ENCODE results near the gene RTEL1. TPM values are rescaled to one million over a fixed set of nuclear protein-coding genes. Genes with fewer than 3 reads are reported as not detected.

RTEL1 gene
- polyA plus RNA-seq, 1 of the 3 experiments (the other 2 are of a cell fraction) = 9.9 TPM

DNA sequence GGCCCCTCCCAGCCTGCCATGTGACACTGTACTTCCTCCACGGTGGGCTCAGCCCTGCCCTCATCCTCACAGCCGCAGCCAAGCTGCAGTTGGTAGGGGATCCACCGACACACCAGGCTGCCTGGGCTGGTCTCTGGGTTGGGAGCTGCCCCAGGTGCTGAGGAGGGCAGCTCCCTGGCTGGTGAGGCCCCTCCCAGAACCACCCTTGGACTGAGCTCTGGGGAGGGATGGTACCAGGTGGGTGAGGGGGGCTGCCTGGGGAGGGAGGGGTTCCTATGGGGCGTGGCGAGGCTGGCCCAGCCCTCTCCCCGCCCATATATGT lies 38.2 kb downstream of the RTEL1 start:
- POLR2A ChIA-PET = interaction anchor here (1.6 to 3.4 kb wide), 2 partner anchors 12 to 283 kb away, joined by 3 to 22 read pairs; partner anchors contain the start of genes ARFRP1, SAMD10 and ZGPAT
- Histone ChIP-seq H3K4me3 (ENCODE audit: low read depth in 2 of 2, low read length in 1 of 2) (no peak overlapping the region), H3K27ac (ENCODE audit: low read depth in 2 of 2, low read length in 1 of 2) (peak overlapping the region in 1 of 2 experiments; percentile 47; a peak in 1 of 4 replicates), H3F3A (replicated peaks; ENCODE audit: insufficient read depth) (no peaks in the 10 kb centered on the region), H3K9me2 (no peaks in the 10 kb centered on the region), H4K20me1 (ENCODE audit: insufficient read depth) (no peaks in the 10 kb centered on the region), H3K4me2 (no peak overlapping the region), H3K4me1 (ENCODE audit: control insufficient read depth in 1 of 2, insufficient read depth in 2 of 2, low read depth in 1 of 2, low read length in 1 of 2) (peaks cover 19 to 22% of the 10 kb centered on the region in 2 experiments; a peak in 3 of 4 replicates), H2AFZ (ENCODE audit: low read depth) (no peak overlapping the region), H3K9ac (no peak overlapping the region), H3K9me3 (no peaks in the 10 kb centered on the region), H3K36me3 (replicated peaks in 1 of 2; ENCODE audit: control insufficient read depth in 1 of 2, insufficient read depth in 2 of 2, low read length in 1 of 2) (peaks cover 0 to 9% of the 10 kb centered on the region in 2 experiments), H3K27me3 (ENCODE audit: insufficient read depth) (no peaks in the 10 kb centered on the region), H3K79me2 (ENCODE audit: insufficient read depth) (no peaks in the 10 kb centered on the region)
- CTCF ChIA-PET = no interaction called here
- no CpG with 5 or more reads among the region's 6 CpGs for WGBS (ENCODE audit: low lambda C conversion rate)
- no peak for DNase-seq
- TF ChIP-seq, protein P1, sequence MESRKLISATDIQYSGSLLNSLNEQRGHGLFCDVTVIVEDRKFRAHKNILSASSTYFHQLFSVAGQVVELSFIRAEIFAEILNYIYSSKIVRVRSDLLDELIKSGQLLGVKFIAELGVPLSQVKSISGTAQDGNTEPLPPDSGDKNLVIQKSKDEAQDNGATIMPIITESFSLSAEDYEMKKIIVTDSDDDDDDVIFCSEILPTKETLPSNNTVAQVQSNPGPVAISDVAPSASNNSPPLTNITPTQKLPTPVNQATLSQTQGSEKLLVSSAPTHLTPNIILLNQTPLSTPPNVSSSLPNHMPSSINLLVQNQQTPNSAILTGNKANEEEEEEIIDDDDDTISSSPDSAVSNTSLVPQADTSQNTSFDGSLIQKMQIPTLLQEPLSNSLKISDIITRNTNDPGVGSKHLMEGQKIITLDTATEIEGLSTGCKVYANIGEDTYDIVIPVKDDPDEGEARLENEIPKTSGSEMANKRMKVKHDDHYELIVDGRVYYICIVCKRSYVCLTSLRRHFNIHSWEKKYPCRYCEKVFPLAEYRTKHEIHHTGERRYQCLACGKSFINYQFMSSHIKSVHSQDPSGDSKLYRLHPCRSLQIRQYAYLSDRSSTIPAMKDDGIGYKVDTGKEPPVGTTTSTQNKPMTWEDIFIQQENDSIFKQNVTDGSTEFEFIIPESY (IDR thresholded peaks at IDR 0.05; ENCODE audit: borderline replicate concordance, low read depth) = no peak
- TF ChIP-seq, protein P2, sequence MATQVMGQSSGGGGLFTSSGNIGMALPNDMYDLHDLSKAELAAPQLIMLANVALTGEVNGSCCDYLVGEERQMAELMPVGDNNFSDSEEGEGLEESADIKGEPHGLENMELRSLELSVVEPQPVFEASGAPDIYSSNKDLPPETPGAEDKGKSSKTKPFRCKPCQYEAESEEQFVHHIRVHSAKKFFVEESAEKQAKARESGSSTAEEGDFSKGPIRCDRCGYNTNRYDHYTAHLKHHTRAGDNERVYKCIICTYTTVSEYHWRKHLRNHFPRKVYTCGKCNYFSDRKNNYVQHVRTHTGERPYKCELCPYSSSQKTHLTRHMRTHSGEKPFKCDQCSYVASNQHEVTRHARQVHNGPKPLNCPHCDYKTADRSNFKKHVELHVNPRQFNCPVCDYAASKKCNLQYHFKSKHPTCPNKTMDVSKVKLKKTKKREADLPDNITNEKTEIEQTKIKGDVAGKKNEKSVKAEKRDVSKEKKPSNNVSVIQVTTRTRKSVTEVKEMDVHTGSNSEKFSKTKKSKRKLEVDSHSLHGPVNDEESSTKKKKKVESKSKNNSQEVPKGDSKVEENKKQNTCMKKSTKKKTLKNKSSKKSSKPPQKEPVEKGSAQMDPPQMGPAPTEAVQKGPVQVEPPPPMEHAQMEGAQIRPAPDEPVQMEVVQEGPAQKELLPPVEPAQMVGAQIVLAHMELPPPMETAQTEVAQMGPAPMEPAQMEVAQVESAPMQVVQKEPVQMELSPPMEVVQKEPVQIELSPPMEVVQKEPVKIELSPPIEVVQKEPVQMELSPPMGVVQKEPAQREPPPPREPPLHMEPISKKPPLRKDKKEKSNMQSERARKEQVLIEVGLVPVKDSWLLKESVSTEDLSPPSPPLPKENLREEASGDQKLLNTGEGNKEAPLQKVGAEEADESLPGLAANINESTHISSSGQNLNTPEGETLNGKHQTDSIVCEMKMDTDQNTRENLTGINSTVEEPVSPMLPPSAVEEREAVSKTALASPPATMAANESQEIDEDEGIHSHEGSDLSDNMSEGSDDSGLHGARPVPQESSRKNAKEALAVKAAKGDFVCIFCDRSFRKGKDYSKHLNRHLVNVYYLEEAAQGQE (IDR thresholded peaks at IDR 0.05; ENCODE audit: low read depth, low read length) = 0 out of 2 replicates have a peak, but pooled peaks have one; percentile 42

DNA sequence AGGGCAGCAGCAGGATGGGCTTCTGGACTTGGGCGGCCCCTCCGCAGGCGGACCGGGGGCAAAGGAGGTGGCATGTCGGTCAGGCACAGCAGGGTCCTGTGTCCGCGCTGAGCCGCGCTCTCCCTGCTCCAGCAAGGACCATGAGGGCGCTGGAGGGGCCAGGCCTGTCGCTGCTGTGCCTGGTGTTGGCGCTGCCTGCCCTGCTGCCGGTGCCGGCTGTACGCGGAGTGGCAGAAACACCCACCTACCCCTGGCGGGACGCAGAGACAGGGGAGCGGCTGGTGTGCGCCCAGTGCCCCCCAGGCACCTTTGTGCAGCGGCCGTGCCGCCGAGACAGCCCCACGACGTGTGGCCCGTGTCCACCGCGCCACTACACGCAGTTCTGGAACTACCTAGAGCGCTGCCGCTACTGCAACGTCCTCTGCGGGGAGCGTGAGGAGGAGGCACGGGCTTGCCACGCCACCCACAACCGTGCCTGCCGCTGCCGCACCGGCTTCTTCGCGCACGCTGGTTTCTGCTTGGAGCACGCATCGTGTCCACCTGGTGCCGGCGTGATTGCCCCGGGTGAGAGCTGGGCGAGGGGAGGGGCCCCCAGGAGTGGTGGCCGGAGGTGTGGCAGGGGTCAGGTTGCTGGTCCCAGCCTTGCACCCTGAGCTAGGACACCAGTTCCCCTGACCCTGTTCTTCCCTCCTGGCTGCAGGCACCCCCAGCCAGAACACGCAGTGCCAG lies 38.7 kb downstream of the RTEL1 start, which contains the start of gene TNFRSF6B:
Gene TNFRSF6B, plus strand, starts transcription at position 25 of the 729 bp plus-strand sequence. Its CDS starts 116 bp downstream, at position 141.
- Histone ChIP-seq H3K4me1 (ENCODE audit: control insufficient read depth in 1 of 2, insufficient read depth in 2 of 2, low read depth in 1 of 2, low read length in 1 of 2) (peaks cover 22 to 24% of the 10 kb centered on the region in 2 experiments; a peak in 3 of 4 replicates), H3K9ac (no peak within 1 kb of the TSS), H3K27me3 (ENCODE audit: insufficient read depth) (no peaks in the 10 kb centered on the region), H3K9me3 (no peaks in the 10 kb centered on the region), H3K9me2 (no peaks in the 10 kb centered on the region), H3K4me3 (ENCODE audit: low read depth in 2 of 2, low read length in 1 of 2) (peak within 1 kb of the TSS in 1 of 2 experiments; percentile 25; a peak in 1 of 4 replicates), H3K36me3 (replicated peaks in 1 of 2; ENCODE audit: control insufficient read depth in 1 of 2, insufficient read depth in 2 of 2, low read length in 1 of 2) (peaks cover 0 to 9% of the 10 kb centered on the region in 2 experiments), H4K20me1 (ENCODE audit: insufficient read depth) (no peaks in the 10 kb centered on the region), H3K4me2 (no peak within 1 kb of the TSS), H3F3A (replicated peaks; ENCODE audit: insufficient read depth) (no peaks in the 10 kb centered on the region), H3K27ac (ENCODE audit: low read depth in 2 of 2, low read length in 1 of 2) (peak within 1 kb of the TSS in 1 of 2 experiments; percentile 47; a peak in 1 of 4 replicates), H2AFZ (ENCODE audit: low read depth) (no peak within 1 kb of the TSS), H3K79me2 (ENCODE audit: insufficient read depth) (no peaks in the 10 kb centered on the region)
- WGBS (ENCODE audit: low lambda C conversion rate) = 46% methylated on average over 32 of the region's 52 CpGs
- DNase-seq = peak; percentile 77
- POLR2A ChIA-PET = interaction anchor here (0.7 to 3.4 kb wide), 6 partner anchors 11 to 283 kb away, joined by 3 to 22 read pairs (median 3); partner anchors contain the start of genes ARFRP1, RTEL1, SAMD10 and STMN3
- CTCF ChIA-PET = interaction anchor here (0.9 to 1.3 kb wide), 4 partner anchors 10 to 277 kb away, joined by 3 to 6 read pairs (median 3); no protein-coding TSS in a partner anchor
- TF ChIP-seq, protein P3, sequence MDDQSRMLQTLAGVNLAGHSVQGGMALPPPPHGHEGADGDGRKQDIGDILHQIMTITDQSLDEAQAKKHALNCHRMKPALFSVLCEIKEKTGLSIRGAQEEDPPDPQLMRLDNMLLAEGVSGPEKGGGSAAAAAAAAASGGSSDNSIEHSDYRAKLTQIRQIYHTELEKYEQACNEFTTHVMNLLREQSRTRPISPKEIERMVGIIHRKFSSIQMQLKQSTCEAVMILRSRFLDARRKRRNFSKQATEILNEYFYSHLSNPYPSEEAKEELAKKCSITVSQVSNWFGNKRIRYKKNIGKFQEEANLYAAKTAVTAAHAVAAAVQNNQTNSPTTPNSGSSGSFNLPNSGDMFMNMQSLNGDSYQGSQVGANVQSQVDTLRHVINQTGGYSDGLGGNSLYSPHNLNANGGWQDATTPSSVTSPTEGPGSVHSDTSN (IDR thresholded peaks at IDR 0.05) = peak; percentile 21
- TF ChIP-seq EP300 (IDR thresholded peaks at IDR 0.05; ENCODE audit: borderline replicate concordance in 1 of 2, low read depth in 1 of 2, low read length in 1 of 2) (no peak), GABPA (IDR thresholded peaks at IDR 0.05; ENCODE audit: low read depth) (no peak), SIN3A (IDR thresholded peaks at IDR 0.05; ENCODE audit: borderline replicate concordance, low read depth, low read length) (peak; percentile 5; the same call in 1 of the 2 replicates)
- TF ChIP-seq, protein P4, sequence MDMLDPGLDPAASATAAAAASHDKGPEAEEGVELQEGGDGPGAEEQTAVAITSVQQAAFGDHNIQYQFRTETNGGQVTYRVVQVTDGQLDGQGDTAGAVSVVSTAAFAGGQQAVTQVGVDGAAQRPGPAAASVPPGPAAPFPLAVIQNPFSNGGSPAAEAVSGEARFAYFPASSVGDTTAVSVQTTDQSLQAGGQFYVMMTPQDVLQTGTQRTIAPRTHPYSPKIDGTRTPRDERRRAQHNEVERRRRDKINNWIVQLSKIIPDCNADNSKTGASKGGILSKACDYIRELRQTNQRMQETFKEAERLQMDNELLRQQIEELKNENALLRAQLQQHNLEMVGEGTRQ (IDR thresholded peaks at IDR 0.05; ENCODE audit: borderline replicate concordance, low read depth, low read length) = no peak
- TF ChIP-seq, protein P1 (IDR thresholded peaks at IDR 0.05; ENCODE audit: borderline replicate concordance, low read depth) = peak; percentile 19; the same call in 1 of the 2 replicates
- TF ChIP-seq, protein P5, sequence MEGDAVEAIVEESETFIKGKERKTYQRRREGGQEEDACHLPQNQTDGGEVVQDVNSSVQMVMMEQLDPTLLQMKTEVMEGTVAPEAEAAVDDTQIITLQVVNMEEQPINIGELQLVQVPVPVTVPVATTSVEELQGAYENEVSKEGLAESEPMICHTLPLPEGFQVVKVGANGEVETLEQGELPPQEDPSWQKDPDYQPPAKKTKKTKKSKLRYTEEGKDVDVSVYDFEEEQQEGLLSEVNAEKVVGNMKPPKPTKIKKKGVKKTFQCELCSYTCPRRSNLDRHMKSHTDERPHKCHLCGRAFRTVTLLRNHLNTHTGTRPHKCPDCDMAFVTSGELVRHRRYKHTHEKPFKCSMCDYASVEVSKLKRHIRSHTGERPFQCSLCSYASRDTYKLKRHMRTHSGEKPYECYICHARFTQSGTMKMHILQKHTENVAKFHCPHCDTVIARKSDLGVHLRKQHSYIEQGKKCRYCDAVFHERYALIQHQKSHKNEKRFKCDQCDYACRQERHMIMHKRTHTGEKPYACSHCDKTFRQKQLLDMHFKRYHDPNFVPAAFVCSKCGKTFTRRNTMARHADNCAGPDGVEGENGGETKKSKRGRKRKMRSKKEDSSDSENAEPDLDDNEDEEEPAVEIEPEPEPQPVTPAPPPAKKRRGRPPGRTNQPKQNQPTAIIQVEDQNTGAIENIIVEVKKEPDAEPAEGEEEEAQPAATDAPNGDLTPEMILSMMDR (IDR thresholded peaks at IDR 0.05) = no peak

Measured in SK-N-SH (cell line).